HG03378 (cell line): Measurements from ENCODE around the gene KRT3.

Experiments used
- ATAC-seq: cut with Tn5 transposase; IDR thresholded peaks from one replicate; pipeline ENCODE4 v1.9.1; 2021; ENCODE audit warnings: mild to moderate bottlenecking, moderate library complexity; ENCODE audit not compliant: unreplicated experiment

Gene KRT3

GRCh38 chr12:52795694-52796428 lies at the start of gene KRT3:
KRT3 (minus strand) TSS chr12:52796117; CDS start chr12:52796042, 75 bp downstream.
- ATAC-seq, result no peak

GRCh38 chr12:52844386-52844785 lies 48.5 kb upstream of the KRT3 start:
- ATAC-seq, result no peak

GRCh38 chr12:52839436-52840105 lies 43.7 kb upstream of the KRT3 start:
- ATAC-seq, result no peak

GRCh38 chr12:52838609-52839435 lies 42.9 kb upstream of the KRT3 start:
- ATAC-seq, result no peak

- no peak for ATAC-seq
Measured at GRCh38 chr12:52837781-52838608, 42.1 kb upstream of the KRT3 start.

GRCh38 chr12:52837413-52837741 lies 41.5 kb upstream of the KRT3 start:
- no peak for ATAC-seq

GRCh38 chr12:52836491-52837412 lies 40.8 kb upstream of the KRT3 start:
- ATAC-seq, result no peak

GRCh38 chr12:52836042-52836466 lies 40.1 kb upstream of the KRT3 start:
- no peak for ATAC-seq

GRCh38 chr12:52835271-52836041 lies 39.5 kb upstream of the KRT3 start:
- no peak for ATAC-seq

- no peak for ATAC-seq
Measured at GRCh38 chr12:52834727-52835001, 38.7 kb upstream of the KRT3 start.

- no peak for ATAC-seq
Measured at GRCh38 chr12:52833922-52834726, 38.2 kb upstream of the KRT3 start, which contains the start of gene KRT79. KRT79 (minus strand) TSS chr12:52834311; CDS start chr12:52834260, 51 bp downstream.

GRCh38 chr12:52832985-52833905 lies 37.3 kb upstream of the KRT3 start:
- no peak for ATAC-seq

- no peak for ATAC-seq
Measured at GRCh38 chr12:52832451-52832850, 36.5 kb upstream of the KRT3 start.

- ATAC-seq, result no peak
Measured at GRCh38 chr12:52831251-52831650, 35.3 kb upstream of the KRT3 start.

GRCh38 chr12:52829986-52830770 lies 34.3 kb upstream of the KRT3 start:
- no peak for ATAC-seq

- ATAC-seq, result no peak
Measured at GRCh38 chr12:52828591-52829021, 32.7 kb upstream of the KRT3 start.
